HG03280 (cell line): ENCODE measurements around the gene CPNE8.

Experiments
- ATAC-seq: cut with Tn5 transposase; IDR thresholded peaks from one replicate; pipeline ENCODE4 v1.9.1; 2021; ENCODE audit warnings: mild to moderate bottlenecking, moderate library complexity; ENCODE audit not compliant: unreplicated experiment

CPNE8 gene

GRCh38 chr12:38905480-38906351, at the start of gene CPNE8:
CPNE8 (minus strand) TSS chr12:38905591; CDS start chr12:38905534, 57 bp downstream.
- peak; percentile 61 for ATAC-seq

- ATAC-seq = no peak
These were observed 49.0 kb upstream of the CPNE8 start for GRCh38 chr12:38954238-38954873.

- no peak for ATAC-seq
These were observed 44.0 kb upstream of the CPNE8 start for GRCh38 chr12:38949363-38949762.

DNA sequence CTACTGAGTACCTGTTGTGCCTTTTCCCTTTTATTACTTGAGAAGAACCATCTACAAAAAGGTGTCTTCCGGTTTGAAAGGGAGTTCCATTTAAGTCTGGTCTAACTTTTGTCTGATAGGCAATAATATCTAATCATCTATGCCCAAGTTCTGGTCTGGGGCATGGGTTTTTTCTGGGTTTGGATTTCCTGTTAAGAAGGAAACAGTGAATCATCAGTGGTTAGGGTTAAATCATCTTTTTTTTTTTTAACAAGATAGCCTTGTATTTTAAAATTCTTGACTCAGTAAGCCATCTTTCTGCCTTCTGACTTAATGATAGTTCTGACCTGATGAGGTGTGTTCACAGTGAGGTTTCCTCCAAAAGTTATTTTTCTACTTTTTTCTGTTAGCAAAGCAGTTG, 29.3 kb upstream of the CPNE8 start:
- ATAC-seq = no peak

- ATAC-seq = no peak
These were observed 28.7 kb upstream of the CPNE8 start for GRCh38 chr12:38934078-38934584.

- no peak for ATAC-seq
These were observed 26.9 kb upstream of the CPNE8 start for GRCh38 chr12:38932320-38932719.

- no peak for ATAC-seq
These were observed 26.1 kb upstream of the CPNE8 start for GRCh38 chr12:38931461-38931860.

- no peak for ATAC-seq
These were observed 25.6 kb upstream of the CPNE8 start for GRCh38 chr12:38930990-38931389.

GRCh38 chr12:38926501-38926900, 21.1 kb upstream of the CPNE8 start:
- no peak for ATAC-seq

DNA sequence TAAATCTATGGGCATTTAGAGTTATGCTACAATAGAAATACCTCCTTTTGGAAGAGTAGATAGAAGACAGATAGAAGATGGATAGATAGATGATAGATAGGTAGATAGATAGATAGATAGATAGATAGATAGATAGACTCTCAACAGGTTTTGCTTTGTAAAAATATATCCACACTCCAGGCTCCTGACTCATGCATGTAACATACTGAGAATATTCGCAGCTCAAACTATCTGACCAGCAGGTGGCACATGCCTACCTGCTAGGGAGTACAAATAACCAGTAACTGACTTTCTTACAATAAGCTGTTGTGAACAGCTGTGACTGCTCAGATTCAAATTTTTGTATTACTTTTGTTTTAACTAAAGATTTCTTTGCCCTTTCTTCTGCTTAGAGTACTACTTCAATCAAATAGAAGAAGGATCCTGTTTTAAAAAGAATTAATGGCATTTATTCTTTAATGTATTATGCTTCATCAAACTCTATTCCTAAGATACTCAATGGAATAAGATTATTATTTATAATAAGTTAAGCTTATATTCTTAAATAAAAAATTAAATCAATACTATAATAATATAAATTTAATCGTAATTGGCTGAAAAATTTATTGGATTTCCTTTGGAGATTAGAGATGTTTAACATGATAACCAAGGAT, 15.8 kb upstream of the CPNE8 start:
- ATAC-seq = peak; percentile 87

GRCh38 chr12:38919191-38919590, 13.8 kb upstream of the CPNE8 start:
- no peak for ATAC-seq

GRCh38 chr12:38915429-38916182, 10.2 kb upstream of the CPNE8 start:
- ATAC-seq = no peak

- ATAC-seq = no peak
These were observed 6.7 kb upstream of the CPNE8 start for GRCh38 chr12:38912116-38912515.

GRCh38 chr12:38911611-38912010, 6.2 kb upstream of the CPNE8 start:
- ATAC-seq = no peak

DNA sequence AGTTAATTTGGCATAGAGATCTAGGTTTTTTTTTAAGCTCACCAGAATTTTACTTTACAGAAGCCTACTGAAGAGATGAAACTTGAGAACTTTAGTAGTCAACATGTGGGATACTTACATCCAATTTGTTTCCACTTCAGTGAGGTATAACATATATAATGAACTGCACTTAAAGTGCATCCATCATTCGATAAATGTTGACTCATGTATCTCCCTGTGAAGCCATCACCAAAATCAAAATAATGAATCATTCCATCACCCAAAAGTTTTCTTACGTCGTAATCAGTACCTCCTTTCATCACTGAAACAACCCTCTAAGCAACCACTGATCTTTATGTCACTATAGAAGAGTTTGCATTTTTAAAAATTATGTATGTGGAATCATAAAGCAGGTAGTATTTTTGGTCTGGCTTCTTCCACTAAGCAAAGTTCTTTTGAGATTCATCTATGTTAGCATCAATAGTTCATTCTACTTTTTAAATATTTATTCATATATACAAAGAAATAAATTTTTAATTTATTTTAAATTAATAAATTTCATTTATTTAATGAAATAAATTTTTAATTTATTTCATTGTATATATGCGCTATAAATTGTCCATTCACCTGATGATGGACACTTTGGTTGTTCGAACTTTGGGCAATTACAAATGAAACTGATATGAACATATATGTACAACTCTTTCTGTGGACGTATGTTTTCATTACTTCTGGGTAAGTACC, 2.0 kb upstream of the CPNE8 start:
- ATAC-seq = no peak

GRCh38 chr12:38906482-38907200, 1.2 kb upstream of the CPNE8 start:
- peak; percentile 50 for ATAC-seq

DNA sequence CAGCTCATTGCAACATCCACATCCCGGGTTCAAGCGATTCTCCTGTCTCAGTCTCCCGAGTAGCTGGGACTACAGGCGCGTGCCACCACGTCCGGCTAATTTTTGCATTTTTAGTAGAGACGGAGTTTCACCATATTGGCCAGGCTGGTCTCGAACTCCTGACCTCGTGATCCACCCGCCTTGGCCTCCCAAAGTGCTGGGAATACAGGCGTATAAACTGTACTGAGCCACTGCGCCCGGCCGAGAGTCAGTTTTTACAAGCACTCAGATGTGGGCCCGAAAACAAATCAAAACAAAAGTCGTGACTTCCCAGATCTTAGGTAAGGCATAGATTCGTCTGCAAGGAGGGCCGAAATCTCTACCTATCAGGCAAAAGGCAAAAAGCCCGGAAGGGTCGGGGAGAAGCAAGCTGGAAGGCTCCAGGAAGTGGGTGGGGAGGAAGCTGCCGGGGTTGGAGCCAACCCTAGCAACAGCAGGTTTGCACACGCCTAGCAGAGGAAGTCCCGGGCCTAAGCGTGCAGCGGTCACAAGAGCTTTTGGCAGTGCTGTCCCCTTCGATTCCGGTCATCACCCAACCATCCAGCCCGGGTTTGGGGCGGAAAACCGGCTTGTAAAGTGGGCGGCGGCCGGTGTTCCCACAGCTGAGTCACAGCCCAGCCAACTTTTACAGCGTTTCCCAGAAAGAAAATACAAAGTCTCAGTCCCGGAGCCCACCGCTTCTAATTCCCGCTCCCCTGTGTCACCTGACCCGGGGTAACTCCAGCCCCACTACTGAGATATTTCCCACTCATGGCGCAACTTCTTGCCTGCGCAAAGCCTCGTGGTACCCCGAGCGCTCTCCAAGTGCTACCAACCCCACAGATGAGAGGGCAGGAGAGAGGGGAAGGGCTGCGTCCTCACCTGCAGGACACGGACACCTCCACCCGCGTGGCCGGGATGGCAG, 583 bp downstream of the CPNE8 start:
- peak; percentile 66 for ATAC-seq

GRCh38 chr12:38903596-38903995, 1.8 kb downstream of the CPNE8 start:
- no peak for ATAC-seq
